ENCODE measurements around the gene CDH7.

CDH7 gene

GRCh38 chr18:65767406-65767805, 16.6 kb downstream of the CDH7 start:
- DNase-seq (ENCODE audit: low read depth in 3 of 3): no peak

- no peak for DNase-seq (ENCODE audit: low read depth in 3 of 3)
These were observed 17.4 kb downstream of the CDH7 start for GRCh38 chr18:65768120-65768778.

- DNase-seq (ENCODE audit: low read depth in 3 of 3): no peak
These were observed 18.8 kb downstream of the CDH7 start for GRCh38 chr18:65769652-65770051.

- no peak for DNase-seq (ENCODE audit: low read depth in 3 of 3)
These were observed 35.7 kb downstream of the CDH7 start for GRCh38 chr18:65786474-65786873.

GRCh38 chr18:65788373-65788772, 37.6 kb downstream of the CDH7 start:
- DNase-seq (ENCODE audit: low read depth in 3 of 3): no peak

GRCh38 chr18:65790604-65791003, 39.8 kb downstream of the CDH7 start:
- no peak for DNase-seq (ENCODE audit: low read depth in 3 of 3)

- no peak for DNase-seq (ENCODE audit: low read depth in 3 of 3)
These were observed 40.9 kb downstream of the CDH7 start for GRCh38 chr18:65791719-65792118.

GRCh38 chr18:65792456-65793074, 41.8 kb downstream of the CDH7 start:
- DNase-seq (ENCODE audit: low read depth in 3 of 3): no peak

GRCh38 chr18:65808759-65809158, 57.9 kb downstream of the CDH7 start:
- DNase-seq (ENCODE audit: low read depth in 3 of 3): no peak

- no peak for DNase-seq (ENCODE audit: low read depth in 3 of 3)
These were observed 60.5 kb downstream of the CDH7 start for GRCh38 chr18:65811307-65811706.

- DNase-seq (ENCODE audit: low read depth in 3 of 3): no peak
These were observed 64.7 kb downstream of the CDH7 start for GRCh38 chr18:65815506-65815905.

GRCh38 chr18:65817178-65817577, 66.4 kb downstream of the CDH7 start:
- DNase-seq (ENCODE audit: low read depth in 3 of 3): no peak

GRCh38 chr18:65821911-65822310, 71.1 kb downstream of the CDH7 start:
- no peak for DNase-seq (ENCODE audit: low read depth in 3 of 3)

GRCh38 chr18:65822826-65823225, 72.0 kb downstream of the CDH7 start:
- no peak for DNase-seq (ENCODE audit: low read depth in 3 of 3)

- DNase-seq (ENCODE audit: low read depth in 3 of 3): no peak
These were observed 76.6 kb downstream of the CDH7 start for GRCh38 chr18:65827444-65827843.

GRCh38 chr18:65835881-65836280, 85.1 kb downstream of the CDH7 start:
- no peak for DNase-seq (ENCODE audit: low read depth in 3 of 3)

GRCh38 chr18:65846107-65846506, 95.3 kb downstream of the CDH7 start:
- DNase-seq (ENCODE audit: low read depth in 3 of 3): no peak

- no peak for DNase-seq (ENCODE audit: low read depth in 3 of 3)
These were observed 101.5 kb downstream of the CDH7 start for GRCh38 chr18:65852273-65852672.

- no peak for DNase-seq (ENCODE audit: low read depth in 3 of 3)
These were observed 108.3 kb downstream of the CDH7 start for GRCh38 chr18:65859075-65859474.

GRCh38 chr18:65869527-65869926, 118.7 kb downstream of the CDH7 start:
- DNase-seq (ENCODE audit: low read depth in 3 of 3): no peak

- DNase-seq (ENCODE audit: low read depth in 3 of 3): no peak
These were observed 125.5 kb downstream of the CDH7 start for GRCh38 chr18:65876310-65876709.

GRCh38 chr18:65897292-65897691, 146.5 kb downstream of the CDH7 start:
- no peak for DNase-seq (ENCODE audit: low read depth in 3 of 3)

- no peak for DNase-seq (ENCODE audit: low read depth in 3 of 3)
These were observed 150.7 kb downstream of the CDH7 start for GRCh38 chr18:65901522-65901921.

- DNase-seq (ENCODE audit: low read depth in 3 of 3): no peak
These were observed 155.8 kb downstream of the CDH7 start for GRCh38 chr18:65906621-65907034.
